MM.1S (cell line): ENCODE results near the gene SP110.

Source experiments
- EZH2 ChIP-seq: fragments of 300-600 bp; sonication (generic); optimal IDR thresholded peaks from 2 replicates; pipeline ENCODE3; 2017; ENCODE audit warnings: low read depth, mild to moderate bottlenecking, antibody characterized with exemption, low read length, mixed read lengths
- TF ChIP-seq, protein P1 (sequence below): fragments of 300-600 bp; sonication (generic); IDR thresholded peaks from 2 replicates; pipeline ENCODE4 v1.5.1; 2016; ENCODE audit warnings: antibody characterized with exemption, low read length, mixed read lengths

DNA sequence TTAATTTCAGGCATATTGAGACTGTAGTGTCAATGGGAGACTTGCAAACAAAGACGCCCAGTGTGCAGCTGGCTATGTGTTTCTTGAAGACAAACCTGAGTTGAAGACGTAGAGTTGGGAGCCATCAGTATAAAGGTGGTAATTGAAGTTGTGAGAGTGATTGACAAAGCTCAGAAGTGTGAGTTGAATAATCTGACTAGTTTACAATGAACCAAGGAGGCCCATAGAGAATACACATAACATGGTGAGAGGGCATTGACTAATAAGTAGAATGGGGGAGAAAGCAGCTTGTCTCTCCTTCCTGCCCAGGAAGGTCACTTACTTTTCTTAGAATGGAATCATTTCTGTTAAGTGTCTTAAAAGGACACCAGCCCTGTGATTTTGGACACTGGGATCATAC, 14.1 kb downstream of the SP110 start:
- no peak for TF ChIP-seq EZH2
- TF ChIP-seq, protein P1, sequence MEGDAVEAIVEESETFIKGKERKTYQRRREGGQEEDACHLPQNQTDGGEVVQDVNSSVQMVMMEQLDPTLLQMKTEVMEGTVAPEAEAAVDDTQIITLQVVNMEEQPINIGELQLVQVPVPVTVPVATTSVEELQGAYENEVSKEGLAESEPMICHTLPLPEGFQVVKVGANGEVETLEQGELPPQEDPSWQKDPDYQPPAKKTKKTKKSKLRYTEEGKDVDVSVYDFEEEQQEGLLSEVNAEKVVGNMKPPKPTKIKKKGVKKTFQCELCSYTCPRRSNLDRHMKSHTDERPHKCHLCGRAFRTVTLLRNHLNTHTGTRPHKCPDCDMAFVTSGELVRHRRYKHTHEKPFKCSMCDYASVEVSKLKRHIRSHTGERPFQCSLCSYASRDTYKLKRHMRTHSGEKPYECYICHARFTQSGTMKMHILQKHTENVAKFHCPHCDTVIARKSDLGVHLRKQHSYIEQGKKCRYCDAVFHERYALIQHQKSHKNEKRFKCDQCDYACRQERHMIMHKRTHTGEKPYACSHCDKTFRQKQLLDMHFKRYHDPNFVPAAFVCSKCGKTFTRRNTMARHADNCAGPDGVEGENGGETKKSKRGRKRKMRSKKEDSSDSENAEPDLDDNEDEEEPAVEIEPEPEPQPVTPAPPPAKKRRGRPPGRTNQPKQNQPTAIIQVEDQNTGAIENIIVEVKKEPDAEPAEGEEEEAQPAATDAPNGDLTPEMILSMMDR = no peak
